K562 (cell line): ENCODE data around the gene FUZ. TPM values are rescaled to one million over a fixed set of nuclear protein-coding genes. Genes with fewer than 3 reads are reported as not detected.

Experiments used
- ARID3A ChIP-seq: IDR thresholded peaks from 2 replicates; pipeline ENCODE4 v1.6.1; 2012; ENCODE audit warnings: low read depth, low read length, improper control_type of control experiment, borderline replicate concordance
- ARNT ChIP-seq, 2 experiments: fragments of 450-650 bp; IDR thresholded peaks; 2 replicates each; pipeline ENCODE4 v1.6.1; 2016; ENCODE audit warnings: mild to moderate bottlenecking in 1 of 2
- BACH1 ChIP-seq: fragments of 200-800 bp; sonication (Bioruptor generic); IDR thresholded peaks from 2 replicates; pipeline ENCODE4 v1.6.1; 2016; ENCODE audit warnings: missing genetic modification characterization, missing compliant biosample characterization
- CBFA2T2 ChIP-seq: fragments of 450-650 bp; conservative IDR thresholded peaks from 2 replicates; pipeline ENCODE4 v1.6.1; 2017; ENCODE audit warnings: mild to moderate bottlenecking
- FOXK1 ChIP-seq: sonication (generic); formaldehyde crosslinking; IDR thresholded peaks from 2 replicates; pipeline ENCODE4 v1.8.0; 2022; ENCODE audit warnings: missing genetic modification reagents, mild to moderate bottlenecking, borderline replicate concordance
- FOXO4 ChIP-seq: fragments of 450-650 bp; formaldehyde crosslinking; IDR thresholded peaks from 2 replicates; pipeline ENCODE4 v1.4.0; 2020; ENCODE audit warnings: mild to moderate bottlenecking, moderate library complexity
- HSF4 ChIP-seq: fragments of 250-450 bp; sonication (Bioruptor Pico); IDR thresholded peaks from 2 replicates; pipeline ENCODE4 v2.1.2; 2022; ENCODE audit warnings: mild to moderate bottlenecking, moderate library complexity, borderline replicate concordance
- JUN ChIP-seq, 2 experiments: sonication (generic) in 1 of 2; formaldehyde crosslinking in 1 of 2; IDR thresholded peaks; 2 replicates each; pipeline versions ENCODE4 v1.6.1 to v1.8.0; 2012 to 2022; ENCODE audit warnings: borderline replicate concordance in 2 of 2, mild to moderate bottlenecking in 2 of 2, improper control_type of control experiment in 1 of 2, low read depth in 1 of 2, low read length in 1 of 2, missing genetic modification reagents in 1 of 2
- MTA3 ChIP-seq: fragments of 450-650 bp; formaldehyde crosslinking; IDR thresholded peaks from 2 replicates; pipeline ENCODE4 v1.6.1; 2017; ENCODE audit warnings: mild to moderate bottlenecking, borderline replicate concordance
- NR2C1 ChIP-seq, 2 experiments: fragments of 450-650 bp; IDR thresholded peaks; 2 replicates each; pipeline ENCODE4 v1.6.1; 2017; ENCODE audit warnings: mild to moderate bottlenecking in 2 of 2, antibody characterized with exemption in 1 of 2, inconsistent platforms in 1 of 2, missing compliant biosample characterization in 1 of 2, missing genetic modification characterization in 1 of 2
- NR2C2 ChIP-seq, 2 experiments: fragments of 200-800 bp in 1 of 2; sonication (Bioruptor generic) in 1 of 2; sonication (generic) in 1 of 2; formaldehyde crosslinking in 1 of 2; IDR thresholded peaks; 2 replicates each; pipeline versions ENCODE4 v1.6.1 to v1.8.0; 2016 to 2022; ENCODE audit warnings: mild to moderate bottlenecking in 1 of 2, missing compliant biosample characterization in 1 of 2, missing genetic modification characterization in 1 of 2, missing genetic modification reagents in 1 of 2
- POLR2H ChIP-seq: IDR thresholded peaks from 2 replicates; pipeline ENCODE4 v1.6.1; 2016; ENCODE audit warnings: missing genetic modification characterization, low read depth, mild to moderate bottlenecking, control low read depth, missing compliant biosample characterization, moderate library complexity
- RBM17 ChIP-seq: fragments of 200-400 bp; formaldehyde crosslinking; IDR thresholded peaks from 2 replicates; pipeline ENCODE4 v1.6.1; 2017; ENCODE audit warnings: low read depth, mild to moderate bottlenecking, low read length, borderline replicate concordance
- SIX5 ChIP-seq, 2 experiments: IDR thresholded peaks; 2 replicates each; pipeline ENCODE4 v1.6.1; 2011; ENCODE audit warnings: low read length in 2 of 2, borderline replicate concordance in 1 of 2, low read depth in 1 of 2, mild to moderate bottlenecking in 1 of 2, moderate library complexity in 1 of 2; ENCODE audit not compliant: insufficient read depth in 1 of 2
- STAG1 ChIP-seq: sonication (generic); formaldehyde crosslinking; IDR thresholded peaks from 2 replicates; pipeline ENCODE4 v1.5.0; 2020; ENCODE audit warnings: missing genetic modification reagents, borderline replicate concordance
- STAT5A ChIP-seq: IDR thresholded peaks from 2 replicates; pipeline ENCODE4 v1.6.1; 2012; ENCODE audit warnings: low read length, inconsistent platforms, borderline replicate concordance
- STAT5B ChIP-seq: fragments of 250-450 bp; sonication (Bioruptor Pico); IDR thresholded peaks from 2 replicates; pipeline ENCODE4 v1.8.0; 2021; ENCODE audit warnings: mild to moderate bottlenecking, inconsistent platforms
- TEAD2 ChIP-seq: fragments of 450-650 bp; IDR thresholded peaks from 2 replicates; pipeline ENCODE4 v1.6.1; 2016; ENCODE audit warnings: missing genetic modification characterization, control low read depth, missing compliant biosample characterization
- THRAP3 ChIP-seq: fragments of 450-650 bp; IDR thresholded peaks from 2 replicates; pipeline ENCODE4 v1.6.1; 2016; ENCODE audit warnings: mild to moderate bottlenecking, inconsistent platforms, borderline replicate concordance
- TRIM24 ChIP-seq, 2 experiments: fragments of 450-650 bp; IDR thresholded peaks; 2 replicates each; pipeline ENCODE4 v1.6.1; 2016
- ZNF12 ChIP-seq: sonication (generic); formaldehyde crosslinking; IDR thresholded peaks from 2 replicates; pipeline ENCODE4 v1.4.0; 2020; ENCODE audit warnings: mild to moderate bottlenecking, missing genetic modification reagents
- ZNF197 ChIP-seq: fragments of 200-800 bp; sonication (Bioruptor generic); IDR thresholded peaks from 2 replicates; pipeline ENCODE4 v1.6.1; 2016; ENCODE audit warnings: low read depth, missing genetic modification characterization, missing compliant biosample characterization
- ZNF263 ChIP-seq: sonication (generic); formaldehyde crosslinking; IDR thresholded peaks from 2 replicates; pipeline ENCODE4 v1.8.0; 2022; ENCODE audit warnings: mild to moderate bottlenecking, missing genetic modification reagents, borderline replicate concordance
- ZNF589 ChIP-seq: fragments of 200-800 bp; sonication (Bioruptor generic); IDR thresholded peaks from 2 replicates; pipeline ENCODE4 v1.6.1; 2016; ENCODE audit warnings: low read depth, missing genetic modification characterization, missing compliant biosample characterization
- polyA plus RNA-seq, 8 experiments: library from polyadenylated mRNA; depleted of rRNA in 4 of 8; stranded (reverse) in 5 of 8; unstranded in 3 of 8; fragments of >200 nt; fragmentation: Nextera tagmentation in 2 of 8; fragmentation: Illumina TruSeq in 1 of 8; extraction: Ambion mirVana in 2 of 8; extraction: Trizol in 1 of 8; gene quantifications; 2 replicates each; pipeline versions ENCODE4 v1.2.1 to v1.2.3, GENCODE V29; 2011 to 2014; ENCODE audit warnings: inconsistent platforms in 1 of 8, missing spikeins in 1 of 8
- total RNA-seq, 7 experiments: library from RNA; depleted of rRNA in 6 of 7; stranded (reverse); fragments of >200 nt in 6 of 7; fragmentation: Illumina TruSeq in 2 of 7; extraction: Trizol in 2 of 7; gene quantifications; 2 replicates each; pipeline versions ENCODE4 v1.2.1 to v1.2.3, GENCODE V29; 2011 to 2021; ENCODE audit warnings: low replicate concordance in 1 of 7

The FUZ gene
- total and polyA plus RNA-seq, 9 of the 15 experiments (the other 6 are each of a cell fraction or from before 2014, with no cell fraction given): 0.17 to 7.6 (median 3.6) TPM; not detected in 1

- TF ChIP-seq POLR2H (tag) (peak; percentile 51; the same call in 1 of the 2 replicates), MTA3 (peak; percentile 34; the same call in 1 of the 2 replicates), TRIM24 (IDR thresholded peaks at IDR 0.05) (no peak), RBM17 (no peak), TEAD2 (tag) (no peak), CBFA2T2 (no peak), THRAP3 (no peak), JUN (IDR thresholded peaks at IDR 0.05; ENCODE audit: borderline replicate concordance, low read depth, low read length) (peak; percentile 23; the same call in 1 of the 2 replicates), JUN (CRISPR knock-in tag; IDR thresholded peaks at IDR 0.05; ENCODE audit: borderline replicate concordance) (no peak), ZNF263 (CRISPR knock-in tag) (0 out of 2 replicates have a peak, but pooled peaks have one; percentile 45), SIX5 (IDR thresholded peaks at IDR 0.05; ENCODE audit: borderline replicate concordance in 1 of 2, insufficient read depth in 1 of 2, low read depth in 1 of 2, low read length in 2 of 2) (peak; percentile 40 to 43; a peak in 3 of 4 replicates), NR2C2 (CRISPR knock-in tag; IDR thresholded peaks at IDR 0.05) (no peak), NR2C2 (tag; IDR thresholded peaks at IDR 0.05) (peak; percentile 71), FOXK1 (CRISPR knock-in tag) (0 out of 2 replicates have a peak, but pooled peaks have one; percentile 18), ZNF197 (peak; percentile 85; the same call in 1 of the 2 replicates), HSF4 (CRISPR knock-in tag) (no peak), STAG1 (CRISPR knock-in tag) (no peak), STAT5A (no peak; the same call in 1 of the 2 replicates), BACH1 (peak; percentile 48; the same call in 1 of the 2 replicates), ZNF589 (CRISPR knock-in tag) (0 out of 2 replicates have a peak, but pooled peaks have one; percentile 47), ARNT (IDR thresholded peaks at IDR 0.05) (no peak; a peak in 1 of 4 replicates), ARID3A (no peak), NR2C1 (IDR thresholded peaks at IDR 0.05) (peak; percentile 92), NR2C1 (tag; IDR thresholded peaks at IDR 0.05) (peak; percentile 73; the same call in 1 of the 2 replicates), STAT5B (CRISPR knock-in tag) (no peak), FOXO4 (CRISPR knock-in tag) (no peak), ZNF12 (no peak)
These were observed 5.0 kb upstream of the FUZ start, which contains the start of gene MED25 (continued) for GRCh38 chr19:49817964-49818648.
